HG02642 (cell line): ENCODE measurements around the gene CLCA2.

Experiments used
- ATAC-seq: cut with Tn5 transposase; IDR thresholded peaks from one replicate; pipeline ENCODE4 v1.9.1; 2021; ENCODE audit warnings: mild to moderate bottlenecking; ENCODE audit not compliant: unreplicated experiment, poor library complexity

Gene CLCA2

GRCh38 chr1:86470859-86471258 lies 46.9 kb downstream of the CLCA2 start:
- peak; percentile 48 for ATAC-seq

GRCh38 chr1:86471291-86471690 lies 47.3 kb downstream of the CLCA2 start:
- ATAC-seq, result no peak

GRCh38 chr1:86472152-86472551 lies 48.2 kb downstream of the CLCA2 start:
- no peak for ATAC-seq

- no peak for ATAC-seq
These were observed 48.8 kb downstream of the CLCA2 start for GRCh38 chr1:86472767-86473166.

GRCh38 chr1:86477256-86477655 lies 53.3 kb downstream of the CLCA2 start:
- no peak for ATAC-seq

GRCh38 chr1:86477682-86478081 lies 53.7 kb downstream of the CLCA2 start:
- no peak for ATAC-seq

GRCh38 chr1:86478416-86479156 lies 54.6 kb downstream of the CLCA2 start:
- no peak for ATAC-seq

- no peak for ATAC-seq
These were observed 58.0 kb downstream of the CLCA2 start for GRCh38 chr1:86481966-86482365.

GRCh38 chr1:86487131-86487810 lies 63.3 kb downstream of the CLCA2 start:
- ATAC-seq, result no peak

- no peak for ATAC-seq
These were observed 63.8 kb downstream of the CLCA2 start for GRCh38 chr1:86487811-86488141.

GRCh38 chr1:86489242-86489878 lies 65.4 kb downstream of the CLCA2 start:
- no peak for ATAC-seq

- ATAC-seq, result no peak
These were observed 67.4 kb downstream of the CLCA2 start for GRCh38 chr1:86491171-86491950.

GRCh38 chr1:86498281-86498680 lies 74.3 kb downstream of the CLCA2 start:
- ATAC-seq, result no peak

GRCh38 chr1:86499987-86500593 lies 76.1 kb downstream of the CLCA2 start:
- ATAC-seq, result peak; percentile 32

- ATAC-seq, result no peak
These were observed 76.7 kb downstream of the CLCA2 start for GRCh38 chr1:86500714-86501113.

GRCh38 chr1:86502125-86502646 lies 78.2 kb downstream of the CLCA2 start:
- peak; percentile 83 for ATAC-seq

GRCh38 chr1:86502721-86503405 lies 78.9 kb downstream of the CLCA2 start:
- peak; percentile 47 for ATAC-seq

- ATAC-seq, result no peak
These were observed 79.6 kb downstream of the CLCA2 start for GRCh38 chr1:86503406-86504136.

GRCh38 chr1:86504137-86504479 lies 80.1 kb downstream of the CLCA2 start:
- ATAC-seq, result no peak
